Left lung (tissue), 10 donors: ENCODE data around the gene PPP2R5D. TPM values are rescaled to one million over a fixed set of nuclear protein-coding genes. Genes with fewer than 3 reads are reported as not detected.

ENCODE experiments used
- ATAC-seq: fragments of 200-7000 bp; cut with Tn5 transposase; one replicate; pipeline ENCODE4 v1.9.1; 2020; ENCODE audit warnings: moderate library complexity
- DNase-seq, 4 donors: peaks; one replicate each; pipeline ENCODE4 v3.0.0-alpha.2; 2013 to 2020
- H3K27ac ChIP-seq, 2 donors: fragments of 200-600 bp; sonication (generic) in 1 of 2; one replicate each; pipeline versions ENCODE4 v1.5.0 to v1.8.0; 2020 to 2021
- H3K27me3 ChIP-seq, 2 donors: fragments of 200-600 bp; sonication (generic) in 1 of 2; one replicate each; pipeline versions ENCODE4 v1.5.0 to v1.8.0; 2020 to 2021
- H3K36me3 ChIP-seq, 2 donors: fragments of 200-600 bp; sonication (generic) in 1 of 2; one replicate each; pipeline versions ENCODE4 v1.5.0 to v1.8.0; 2020 to 2021
- H3K4me1 ChIP-seq, 2 donors: fragments of 200-600 bp; one replicate each; pipeline ENCODE4 v1.8.0; 2021
- H3K4me3 ChIP-seq, 2 donors: fragments of 200-600 bp; sonication (generic) in 1 of 2; one replicate each; pipeline versions ENCODE4 v1.5.0 to v1.8.0; 2020 to 2021; ENCODE audit warnings: mild to moderate bottlenecking in 1 of 2
- H3K9me3 ChIP-seq, 2 donors: fragments of 200-600 bp; sonication (generic) in 1 of 2; one replicate each; pipeline versions ENCODE4 v1.5.0 to v1.8.0; 2020 to 2021
- CTCF ChIP-seq, 2 donors: fragments of 200-600 bp; sonication (generic) in 1 of 2; IDR thresholded peaks; one replicate each; pipeline versions ENCODE4 v1.5.0 to v1.8.0; 2021; ENCODE audit warnings: antibody characterized with exemption in 2 of 2
- intact Hi-C, 2 donors: fragments of 100-400 bp; cut with DNase I; formaldehyde crosslinking; loops; one replicate each; pipeline versions ENCODE4 v1.11.2 to v1.14.2; 2022
- polyA plus RNA-seq, 6 donors: library from polyadenylated mRNA; unstranded; fragments of 120-200 nt; gene quantifications; one replicate each; pipeline ENCODE4 v1.2.1, GENCODE V29; 2013; ENCODE audit not compliant: insufficient read length in 6 of 6
- total RNA-seq, 2 donors: library from RNA; stranded (reverse); fragmentation: NEBNext Ultra II Directional; extraction: Animal tissue kit (Norgen Biotek cat#: 25700); gene quantifications; one replicate each; pipeline ENCODE4 v1.2.1, GENCODE V29; 2021
- donor health status: DM: no; HTN: yes; CAD: no.
- donor health status: DM: no; HTN: no; CAD: no.

PPP2R5D gene
- total and polyA plus RNA-seq, 8 donors = 30.0 to 76.3 (median 62.3) TPM

GRCh38 chr6:43061861-43062260, 77.5 kb downstream of the PPP2R5D start:
- no peak overlapping the region for H3K27ac ChIP-seq

More at GRCh38 chr6:43061861-43062260, 77.5 kb downstream of the PPP2R5D start:
- ATAC-seq = no peak
- intact Hi-C loops = no loop called here
- no peak for TF ChIP-seq CTCF (IDR thresholded peaks at IDR 0.05)
- no peaks in the 10 kb centered on the region for H3K9me3 ChIP-seq
- DNase-seq = no peak
- H3K36me3 ChIP-seq = peaks cover 0 to 38% of the 10 kb centered on the region in 2 donors
- H3K4me3 ChIP-seq = no peak overlapping the region
- no peaks in the 10 kb centered on the region for H3K27me3 ChIP-seq
- H3K4me1 ChIP-seq = peaks cover 15 to 29% of the 10 kb centered on the region in 2 donors

Other genes with a start within 250 kb of the PPP2R5D start
- 10 to 100 TPM; 16.8 to 20.4 TPM for gene TBCC, start 238.5 kb upstream of the PPP2R5D start, total RNA-seq
- 10 to 100 TPM; 15.6 to 19.2 (median 18.3) TPM for gene TBCC, start 238.5 kb upstream of the PPP2R5D start, polyA plus RNA-seq
- 10 to 100 TPM; 12.6 to 15.9 TPM for gene BICRAL, start 202.5 kb upstream of the PPP2R5D start, total RNA-seq
- 10 to 100 TPM; 17.6 to 20.0 (median 19.2) TPM for gene BICRAL, start 202.5 kb upstream of the PPP2R5D start, polyA plus RNA-seq
- 10 to 100 TPM; 64.6 to 77.8 TPM for gene RPL7L1, start 105.0 kb upstream of the PPP2R5D start, total RNA-seq
- 100 to 1,000 TPM in 5 of 6 donors, 10 to 100 TPM in 1; 98.0 to 122 (median 116) TPM for gene RPL7L1, start 105.0 kb upstream of the PPP2R5D start, polyA plus RNA-seq
- gene PTCRA, start 68.5 kb upstream of the PPP2R5D start, total RNA-seq = 1 to 10 TPM; 2.0 to 2.1 TPM
- gene PTCRA, start 68.5 kb upstream of the PPP2R5D start, polyA plus RNA-seq = under 1 TPM in 5 of 6 donors, not detected in 1; 0.38 to 0.79 (median 0.58) TPM
- 10 to 100 TPM; 71.4 to 74.1 TPM for gene CNPY3, start 55.1 kb upstream of the PPP2R5D start, total RNA-seq
- gene CNPY3, start 55.1 kb upstream of the PPP2R5D start, polyA plus RNA-seq = 10 to 100 TPM; 59.2 to 72.1 (median 63.2) TPM
- gene GNMT, start 23.8 kb upstream of the PPP2R5D start, total RNA-seq = 1 to 10 TPM in 1 of 2 donors, under 1 TPM in 1; 0.86 to 1.0 TPM
- gene GNMT, start 23.8 kb upstream of the PPP2R5D start, polyA plus RNA-seq = 1 to 10 TPM in 2 of 6 donors, under 1 TPM in 4; 0.79 to 2.3 (median 0.96) TPM
- gene PEX6, start 5.4 kb upstream of the PPP2R5D start, total RNA-seq = 10 to 100 TPM; 23.2 to 25.2 TPM
- 10 to 100 TPM; 15.2 to 27.1 (median 18.1) TPM for gene PEX6, start 5.4 kb upstream of the PPP2R5D start, polyA plus RNA-seq
- 10 to 100 TPM; 42.7 to 52.1 TPM for gene MEA1, start 29.4 kb downstream of the PPP2R5D start, total RNA-seq
- gene MEA1, start 29.4 kb downstream of the PPP2R5D start, polyA plus RNA-seq = 10 to 100 TPM; 73.4 to 82.6 (median 77.5) TPM
- gene KLHDC3, start 29.7 kb downstream of the PPP2R5D start, total RNA-seq = 10 to 100 TPM; 50.5 to 65.4 TPM
- 100 to 1,000 TPM in 3 of 6 donors, 10 to 100 TPM in 3; 95.3 to 110 (median 103) TPM for gene KLHDC3, start 29.7 kb downstream of the PPP2R5D start, polyA plus RNA-seq
- gene RRP36, start 37.1 kb downstream of the PPP2R5D start, total RNA-seq = 10 to 100 TPM; 43.3 to 53.5 TPM
- 10 to 100 TPM; 48.0 to 55.2 (median 50.2) TPM for gene RRP36, start 37.1 kb downstream of the PPP2R5D start, polyA plus RNA-seq
- 10 to 100 TPM; 22.0 to 28.4 TPM for gene CUL7, start 69.3 kb downstream of the PPP2R5D start, total RNA-seq
- 10 to 100 TPM; 42.0 to 54.3 (median 43.6) TPM for gene CUL7, start 69.3 kb downstream of the PPP2R5D start, polyA plus RNA-seq
- gene MRPL2, start 74.9 kb downstream of the PPP2R5D start, total RNA-seq = 10 to 100 TPM; 35.2 to 43.4 TPM
- gene MRPL2, start 74.9 kb downstream of the PPP2R5D start, polyA plus RNA-seq = 10 to 100 TPM; 36.2 to 48.0 (median 40.5) TPM
- gene KLC4, start 75.1 kb downstream of the PPP2R5D start, total RNA-seq = 10 to 100 TPM; 20.2 to 38.8 TPM
- 10 to 100 TPM; 44.5 to 55.6 (median 53.3) TPM for gene KLC4, start 75.1 kb downstream of the PPP2R5D start, polyA plus RNA-seq
- gene PTK7, start 91.7 kb downstream of the PPP2R5D start, total RNA-seq = 100 to 1,000 TPM in 1 of 2 donors, 10 to 100 TPM in 1; 89.2 to 179 TPM
- gene PTK7, start 91.7 kb downstream of the PPP2R5D start, polyA plus RNA-seq = 100 to 1,000 TPM; 274 to 312 (median 289) TPM
- 10 to 100 TPM; 31.8 to 36.3 TPM for gene SRF, start 186.7 kb downstream of the PPP2R5D start, total RNA-seq
- 10 to 100 TPM; 20.2 to 33.5 (median 30.1) TPM for gene SRF, start 186.7 kb downstream of the PPP2R5D start, polyA plus RNA-seq
- 10 to 100 TPM; 36.1 to 37.3 TPM for gene CUL9, start 197.6 kb downstream of the PPP2R5D start, total RNA-seq
- 10 to 100 TPM; 35.9 to 55.1 (median 42.3) TPM for gene CUL9, start 197.6 kb downstream of the PPP2R5D start, polyA plus RNA-seq
- gene DNPH1, start 244.9 kb downstream of the PPP2R5D start, total RNA-seq = 10 to 100 TPM; 47.3 to 49.6 TPM
- gene DNPH1, start 244.9 kb downstream of the PPP2R5D start, polyA plus RNA-seq = 10 to 100 TPM; 26.4 to 43.4 (median 31.9) TPM